ENCODE measurements around the gene OAS1. TPM values are rescaled to one million over a fixed set of nuclear protein-coding genes. Genes with fewer than 3 reads are reported as not detected.

The OAS1 gene
- total and polyA plus RNA-seq, 2 of the 8 experiments (the other 6 are each of a cell fraction or from before 2014, with no cell fraction given) = 0.23 TPM; not detected in 1

GRCh38 chr12:112948806-112949205 is 42.0 kb downstream of the OAS1 start:
- Histone ChIP-seq H4K91ac (replicated peaks; ENCODE audit: insufficient read length, low read length) (no peak overlapping the region), H2AFZ (ENCODE audit: low read length) (no peak overlapping the region), H2BK5ac (ENCODE audit: low read depth, low read length) (no peak overlapping the region), H3K36me3 (ENCODE audit: control insufficient read depth in 2 of 4, insufficient read depth in 4 of 4, low read length in 3 of 4) (no peaks in the 10 kb centered on the region), H3K9me3 (ENCODE audit: insufficient read depth in 2 of 2, low read depth in 1 of 2, low read length in 1 of 2) (no peaks in the 10 kb centered on the region), H4K8ac (ENCODE audit: extremely low read depth, insufficient read depth, low read length) (no peak overlapping the region), H2BK12ac (ENCODE audit: low read depth, low read length) (no peak overlapping the region), H3K4ac (replicated peaks; ENCODE audit: insufficient read length, low read depth, low read length) (no peak overlapping the region), H3K9ac (replicated peaks in 1 of 4; ENCODE audit: extremely low read depth in 1 of 4, low read depth in 3 of 4, low read length in 3 of 4) (no peak overlapping the region), H3K18ac (ENCODE audit: extremely low read depth, low read length) (no peak overlapping the region), H3K4me2 (ENCODE audit: insufficient read depth in 1 of 2, low read depth in 2 of 2, low read length in 2 of 2) (no peak overlapping the region), H3K79me1 (ENCODE audit: low read depth, low read length) (no peaks in the 10 kb centered on the region), H3K79me2 (ENCODE audit: control insufficient read depth in 1 of 2, insufficient read depth in 2 of 2, low read length in 2 of 2) (no peaks in the 10 kb centered on the region), H4K20me1 (replicated peaks in 1 of 2; ENCODE audit: control insufficient read depth in 1 of 2, insufficient read depth in 2 of 2, low read length in 2 of 2) (no peaks in the 10 kb centered on the region), H2BK15ac (ENCODE audit: low read length) (no peak overlapping the region), H2AK5ac (ENCODE audit: low read depth, low read length) (no peak overlapping the region), H3K23ac (ENCODE audit: insufficient read length) (no peak overlapping the region), H3K4me1 (replicated peaks in 1 of 4; ENCODE audit: control insufficient read depth in 3 of 4, insufficient read depth in 4 of 4, low read length in 3 of 4) (0 out of 7 replicates have a peak, but pooled peaks cover 0 to 3% (median 0%) of the 10 kb centered on the region in 4 experiments), H3K27ac (ENCODE audit: low read depth, low read length) (no peak overlapping the region), H2BK120ac (replicated peaks; ENCODE audit: low read depth, low read length) (no peak overlapping the region), H3K4me3 (ENCODE audit: extremely low read depth in 1 of 4, insufficient read depth in 2 of 4, low read depth in 3 of 4, low read length in 4 of 4) (no peak overlapping the region), H3K27me3 (replicated peaks in 1 of 4; ENCODE audit: control insufficient read depth in 3 of 4, extremely low read depth in 1 of 4, insufficient read depth in 3 of 4, low read length in 3 of 4) (no peaks in the 10 kb centered on the region), H3K23me2 (ENCODE audit: low read depth, low read length) (no peaks in the 10 kb centered on the region), H3K56ac (replicated peaks; ENCODE audit: insufficient read length, low read depth, low read length) (no peak overlapping the region), H3K14ac (ENCODE audit: insufficient read length) (no peak overlapping the region), H2BK20ac (ENCODE audit: low read length) (no peak overlapping the region), H4K5ac (ENCODE audit: insufficient read length, low read depth, low read length) (no peak overlapping the region)
- POLR2A ChIA-PET (ENCODE audit: partially characterized antibody) = interaction anchor here (1.0 kb wide), 1 partner anchor 11 kb away, joined by 3 read pairs; no protein-coding TSS in a partner anchor
- CTCF ChIA-PET (ENCODE audit: partially characterized antibody) = interaction anchor here (0.6 to 1.5 kb wide), 8 partner anchors 16 to 56 kb away, joined by 3 to 5 read pairs (median 3); no protein-coding TSS in a partner anchor
- FAIRE-seq (no peak), DNase-seq (ENCODE audit: low read depth in 1 of 2, low spot score in 2 of 2) (no peak)
- 81% methylated on average over 6 of the region's 7 CpGs; no CpG with 5 or more reads in 1 of the 2 experiments for WGBS, 2 experiments (ENCODE audit: extremely low coverage in 1 of 2, insufficient coverage in 1 of 2, insufficient read length in 1 of 2, insufficient replicate concordance in 2 of 2, low coverage in 1 of 2, low lambda C conversion rate in 2 of 2, missing lambda C conversion rate in 1 of 2)
- TF ChIP-seq SUZ12 (IDR thresholded peaks at IDR 0.05; ENCODE audit: low read length) = no peak
- no peak for TF ChIP-seq NANOG (IDR thresholded peaks at IDR 0.05; ENCODE audit: insufficient read depth, low read depth, low read length, poor library complexity, severe bottlenecking)
- TF ChIP-seq PHF8 (conservative IDR thresholded peaks at IDR 0.05; ENCODE audit: low read depth, low read length) = no peak
- TF ChIP-seq HDAC2 (IDR thresholded peaks at IDR 0.05; ENCODE audit: borderline replicate concordance in 1 of 2, low read depth in 2 of 2, low read length in 2 of 2) = no peak
- TF ChIP-seq EZH2 (IDR thresholded peaks at IDR 0.05; ENCODE audit: low read depth, low read length, severe bottlenecking) = no peak
- TF ChIP-seq ZNF274 (IDR thresholded peaks at IDR 0.05; ENCODE audit: borderline replicate concordance, extremely low read depth, low read length) = no peak
- TF ChIP-seq CHD2 (IDR thresholded peaks at IDR 0.05; ENCODE audit: low read length) = no peak
- no peak for TF ChIP-seq YY1 (IDR thresholded peaks at IDR 0.05; ENCODE audit: low read depth, low read length)
- TF ChIP-seq TBP (IDR thresholded peaks at IDR 0.05; ENCODE audit: low read depth, low read length) = no peak
- TF ChIP-seq E2F6 (IDR thresholded peaks at IDR 0.05) = no peak
- no peak for TF ChIP-seq SAP30 (IDR thresholded peaks at IDR 0.05; ENCODE audit: insufficient read depth, insufficient replicate concordance, low read length)
- no peak for TF ChIP-seq ASH2L (IDR thresholded peaks at IDR 0.05; ENCODE audit: low read length)
- TF ChIP-seq MAFK (IDR thresholded peaks at IDR 0.05; ENCODE audit: low read depth, low read length) = no peak
